K562 treated with DMSO at 1 percent for 12 hours (cell line): ENCODE measurements around the gene PGS1. TPM values are rescaled to one million over a fixed set of nuclear protein-coding genes. Genes with fewer than 3 reads are reported as not detected.

Source experiments
- total RNA-seq: library from RNA; unstranded; fragments of 300-600 nt; gene quantifications from 2 replicates; pipeline ENCODE4 v1.2.3, GENCODE V29; 2022; ENCODE audit not compliant: insufficient read depth

The PGS1 gene, protein sequence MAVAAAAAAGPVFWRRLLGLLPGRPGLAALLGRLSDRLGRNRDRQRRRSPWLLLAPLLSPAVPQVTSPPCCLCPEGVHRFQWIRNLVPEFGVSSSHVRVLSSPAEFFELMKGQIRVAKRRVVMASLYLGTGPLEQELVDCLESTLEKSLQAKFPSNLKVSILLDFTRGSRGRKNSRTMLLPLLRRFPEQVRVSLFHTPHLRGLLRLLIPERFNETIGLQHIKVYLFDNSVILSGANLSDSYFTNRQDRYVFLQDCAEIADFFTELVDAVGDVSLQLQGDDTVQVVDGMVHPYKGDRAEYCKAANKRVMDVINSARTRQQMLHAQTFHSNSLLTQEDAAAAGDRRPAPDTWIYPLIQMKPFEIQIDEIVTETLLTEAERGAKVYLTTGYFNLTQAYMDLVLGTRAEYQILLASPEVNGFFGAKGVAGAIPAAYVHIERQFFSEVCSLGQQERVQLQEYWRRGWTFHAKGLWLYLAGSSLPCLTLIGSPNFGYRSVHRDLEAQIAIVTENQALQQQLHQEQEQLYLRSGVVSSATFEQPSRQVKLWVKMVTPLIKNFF
- 24.7 and 37.9 TPM in 2 replicates for total RNA-seq

DNA sequence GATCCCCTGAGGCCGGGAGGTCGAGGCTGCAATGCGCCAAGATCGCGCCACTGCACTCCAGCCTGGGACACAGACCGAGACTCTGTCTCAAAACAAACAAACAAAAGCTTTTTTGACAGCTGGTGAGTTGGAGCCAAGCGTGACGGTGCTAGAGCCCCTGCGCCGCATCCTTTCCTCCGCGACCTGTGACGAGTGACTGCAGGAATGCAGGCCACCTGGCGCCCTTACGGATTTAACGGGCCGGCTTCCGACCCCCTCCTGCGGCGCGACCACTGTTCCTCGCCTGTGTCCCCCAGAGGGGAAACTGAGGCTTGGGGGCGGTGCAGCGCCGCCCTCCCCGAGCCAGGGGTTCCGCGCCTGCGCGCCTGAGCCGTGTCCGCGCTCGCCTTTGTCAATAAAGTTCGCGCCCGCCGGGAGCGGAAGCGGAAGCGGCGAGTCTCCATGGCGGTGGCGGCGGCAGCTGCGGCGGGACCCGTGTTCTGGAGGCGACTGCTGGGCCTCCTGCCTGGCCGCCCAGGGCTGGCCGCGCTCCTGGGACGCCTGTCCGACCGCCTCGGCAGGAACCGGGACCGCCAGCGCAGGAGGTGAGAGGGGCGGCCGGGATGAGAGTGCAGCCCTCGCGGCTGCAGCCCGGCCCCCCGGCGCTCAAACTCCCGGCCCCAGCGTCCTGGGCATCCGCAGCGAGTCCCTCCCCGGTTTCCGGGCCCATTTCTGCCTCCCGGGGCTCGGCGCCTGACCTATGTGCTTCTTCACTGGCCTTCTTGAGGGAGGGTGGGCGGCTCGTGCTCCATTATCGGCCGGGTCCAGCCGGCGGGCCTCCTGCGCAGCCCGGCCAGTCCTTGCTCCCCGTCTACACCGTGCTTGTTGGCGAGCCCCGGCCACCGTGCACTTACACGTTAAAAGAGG lies at the start of gene PGS1:
PGS1 (plus strand) TSS at position 425 of the 906 bp plus-strand sequence; CDS start at position 442, 17 bp downstream.

GRCh38 chr17:78359997-78360370 lies 18.5 kb upstream of the PGS1 start, which contains the start of gene SOCS3:
SOCS3 (minus strand) TSS chr17:78360077; CDS start chr17:78359095, 982 bp downstream.

Other genes with a start within 250 kb of the PGS1 start
- 94.9 and 116 TPM in 2 replicates for gene TMC6, start 249.9 kb upstream of the PGS1 start, total RNA-seq
- 2.2 TPM in 2 replicates for gene TMC8, start 247.9 kb upstream of the PGS1 start, total RNA-seq
- gene C17orf99, start 232.3 kb upstream of the PGS1 start, total RNA-seq: 2.4 and 8.7 TPM in 2 replicates
- 105 and 131 TPM in 2 replicates for gene SYNGR2, start 210.1 kb upstream of the PGS1 start, total RNA-seq
- 374 and 433 TPM in 2 replicates for gene TK1, start 191.6 kb upstream of the PGS1 start, total RNA-seq
- 45.8 and 55.7 TPM in 2 replicates for gene AFMID, start 191.3 kb upstream of the PGS1 start, total RNA-seq
- gene BIRC5, start 164.4 kb upstream of the PGS1 start, total RNA-seq: 72.9 and 92.2 TPM in 2 replicates
- gene TMEM235, start 147.0 kb upstream of the PGS1 start, total RNA-seq: not detected in 2 replicates
- gene SOCS3, start 18.6 kb upstream of the PGS1 start, total RNA-seq: 12.5 and 18.2 TPM in 2 replicates
- gene DNAH17, start 198.7 kb downstream of the PGS1 start, total RNA-seq: not detected in 2 replicates